Urothelium cell line (cell line): ENCODE measurements around the gene CPSF7.
A peak's percentile ranks its signal among the peaks of the same experiment; 100 is the strongest.
"Not testable (repeated sequence)": the region's sequence is repeated elsewhere in the genome, so short reads cannot be mapped to it uniquely, and the experiment has no call there.

ENCODE experiments used
- DNase-seq: peaks from one replicate; pipeline ENCODE4 v3.0.0; 2011; ENCODE audit warnings: low spot score, mixed read lengths
- FAIRE-seq: peaks from 2 replicates; lab custom pipeline; 2011; peaks lifted over from hg19 to GRCh38; lab: Jason Lieb, UNC

The CPSF7 gene

GRCh38 chr11:61445516-61445915 is 15.7 kb upstream of the CPSF7 start:
- FAIRE-seq, result no peak
- DNase-seq, result no peak

DNA sequence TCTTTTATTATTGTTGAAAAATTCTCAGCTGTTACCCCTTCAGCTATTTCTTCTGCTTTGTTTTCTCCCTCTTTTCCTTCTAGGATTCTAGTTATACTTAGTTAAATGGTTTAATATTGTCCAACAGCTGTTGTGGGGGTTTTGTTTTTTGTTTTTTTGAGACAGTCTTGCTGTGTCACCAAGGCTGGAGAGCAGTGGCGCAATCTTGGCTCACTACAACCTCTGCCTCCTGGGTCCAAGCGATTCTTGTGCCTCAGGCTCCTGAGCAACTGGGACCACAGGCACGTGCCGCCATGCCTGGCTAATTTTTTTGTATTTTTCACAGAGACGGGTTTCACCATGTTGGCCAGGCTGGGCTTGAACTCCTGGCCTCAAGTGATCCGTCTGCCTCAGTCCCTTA is 12.8 kb upstream of the CPSF7 start:
- DNase-seq (no peak), FAIRE-seq (no peak)

DNA sequence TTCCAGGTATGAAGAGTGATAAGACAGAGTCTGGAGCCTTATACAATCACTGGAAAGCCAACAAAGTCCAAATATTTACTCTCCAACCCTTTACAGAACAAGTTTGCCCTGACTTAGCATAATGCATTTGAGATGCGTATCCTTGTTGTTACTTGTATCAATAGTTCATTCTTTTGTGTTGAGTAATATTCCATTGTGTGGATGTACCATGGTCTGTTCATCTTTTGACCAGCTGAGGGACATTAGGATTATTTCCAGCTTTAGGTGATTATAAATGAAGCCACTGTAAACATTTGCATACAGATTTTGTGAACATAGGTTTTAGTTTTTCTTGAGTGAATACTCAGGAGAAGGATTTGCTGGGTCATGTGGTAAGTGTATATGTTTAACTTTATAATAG is 9.8 kb upstream of the CPSF7 start:
- FAIRE-seq, result no peak

GRCh38 chr11:61437496-61437895 is 7.7 kb upstream of the CPSF7 start:
- FAIRE-seq (no peak), DNase-seq (no peak)

More for the DNA sequence above, 9.8 kb upstream of the CPSF7 start:
- no peak for DNase-seq

GRCh38 chr11:61430839-61431238 is 1.1 kb upstream of the CPSF7 start:
- DNase-seq, FAIRE-seq: not testable (repeated sequence)

- DNase-seq (peak; percentile 81), FAIRE-seq (no peak)
These were observed 457 bp downstream of the CPSF7 start for GRCh38 chr11:61429346-61429690.

- no peak for FAIRE-seq
- DNase-seq, result no peak
These were observed 4.2 kb downstream of the CPSF7 start for GRCh38 chr11:61425367-61426131.

- no peak for FAIRE-seq
- no peak for DNase-seq
These were observed 7.5 kb downstream of the CPSF7 start for GRCh38 chr11:61422226-61422625.

- no peak for DNase-seq
- FAIRE-seq, result no peak
These were observed 11.6 kb downstream of the CPSF7 start for GRCh38 chr11:61418136-61418535.

DNA sequence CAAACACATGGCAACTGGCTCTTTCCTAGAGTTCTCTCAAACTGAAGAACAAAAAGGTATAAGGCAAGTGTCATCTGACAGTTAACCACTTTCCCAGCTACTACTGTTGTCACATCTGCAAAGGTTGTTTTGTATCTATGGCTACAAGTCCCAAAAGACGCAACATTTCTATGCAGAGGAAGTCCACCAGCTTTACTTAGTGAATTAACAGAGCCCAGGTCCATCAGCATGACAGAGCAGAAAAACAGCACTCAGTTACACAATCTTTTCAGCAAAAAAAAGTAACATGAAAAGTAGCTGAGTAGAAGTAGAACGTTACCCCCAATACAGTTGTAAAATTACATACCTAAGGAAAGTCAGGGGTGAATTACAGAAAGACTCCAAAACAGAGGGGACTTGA is 12.1 kb downstream of the CPSF7 start:
- FAIRE-seq (no peak), DNase-seq (no peak)

DNA sequence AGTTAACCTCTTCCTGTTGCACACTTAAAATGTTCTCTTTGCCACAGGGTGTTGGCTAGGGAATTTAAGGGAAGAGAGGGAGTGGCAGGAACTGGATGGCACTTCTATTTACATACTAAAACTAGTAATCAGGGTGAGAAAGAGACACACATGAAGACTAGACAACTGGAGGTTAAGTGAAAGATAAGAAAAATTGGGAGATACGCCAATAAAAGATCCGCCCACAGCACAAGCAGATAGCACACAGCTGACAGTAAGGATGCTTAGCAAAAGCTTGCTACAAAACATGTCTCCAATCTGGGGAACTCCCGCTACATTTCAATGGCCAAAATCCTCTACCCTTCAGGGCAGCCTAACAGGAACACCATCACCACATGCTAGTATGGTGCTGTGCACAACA is 12.8 kb downstream of the CPSF7 start:
- FAIRE-seq, result no peak
- DNase-seq, result no peak

GRCh38 chr11:61415381-61415780 is 14.4 kb downstream of the CPSF7 start:
- no peak for FAIRE-seq

DNA sequence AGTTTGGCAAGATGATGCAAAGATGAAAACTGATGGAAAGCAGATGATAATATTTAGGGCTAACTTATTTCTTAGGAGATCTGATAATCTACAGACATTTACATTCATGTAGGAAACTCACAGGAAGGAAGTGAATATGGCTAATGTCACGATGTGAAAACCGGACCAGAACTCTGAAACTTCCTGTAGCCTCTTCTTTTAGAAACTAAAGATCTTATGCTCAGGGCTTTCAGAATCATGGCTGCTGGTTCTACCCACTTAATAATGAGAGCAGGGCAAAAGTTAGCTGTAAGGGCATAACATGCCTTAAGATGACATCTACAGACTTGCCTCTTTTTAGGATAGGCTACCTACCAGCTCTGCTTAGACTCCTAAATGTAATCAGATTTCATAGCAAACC is 15.2 kb downstream of the CPSF7 start:
- no peak for DNase-seq
- FAIRE-seq, result no peak

More at GRCh38 chr11:61415381-61415780, 14.4 kb downstream of the CPSF7 start:
- DNase-seq, result no peak

GRCh38 chr11:61413496-61413895 is 16.3 kb downstream of the CPSF7 start:
- FAIRE-seq (no peak), DNase-seq (no peak)

DNA sequence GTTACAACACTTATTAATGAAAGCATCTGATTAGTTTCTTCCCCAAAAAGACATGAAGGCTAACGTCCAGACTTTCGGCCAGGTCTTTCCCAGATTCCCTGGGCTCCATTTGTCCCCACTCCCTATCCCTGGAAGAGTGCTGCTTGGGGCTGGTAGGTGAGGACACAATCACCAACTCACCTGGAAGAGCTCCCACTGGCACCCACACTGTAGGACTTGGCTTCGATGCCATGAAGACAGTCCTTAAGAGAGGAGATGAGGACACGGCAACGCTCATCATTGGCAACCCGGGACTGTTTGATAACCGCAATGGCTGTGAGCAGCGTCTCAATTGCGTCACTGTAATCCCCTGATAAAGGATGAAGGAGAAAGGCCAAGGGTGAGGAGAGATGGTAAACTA is 18.2 kb downstream of the CPSF7 start:
- FAIRE-seq, result no peak
- no peak for DNase-seq

GRCh38 chr11:61406991-61407728 is 22.6 kb downstream of the CPSF7 start:
- DNase-seq, result no peak
- no peak for FAIRE-seq

- FAIRE-seq (no peak), DNase-seq (no peak)
These were observed 23.7 kb downstream of the CPSF7 start for GRCh38 chr11:61406067-61406466.

GRCh38 chr11:61404641-61405040 is 25.1 kb downstream of the CPSF7 start:
- FAIRE-seq, result no peak
- DNase-seq, result no peak

- no peak for FAIRE-seq
- no peak for DNase-seq
These were observed 25.7 kb downstream of the CPSF7 start for GRCh38 chr11:61404103-61404502.

DNA sequence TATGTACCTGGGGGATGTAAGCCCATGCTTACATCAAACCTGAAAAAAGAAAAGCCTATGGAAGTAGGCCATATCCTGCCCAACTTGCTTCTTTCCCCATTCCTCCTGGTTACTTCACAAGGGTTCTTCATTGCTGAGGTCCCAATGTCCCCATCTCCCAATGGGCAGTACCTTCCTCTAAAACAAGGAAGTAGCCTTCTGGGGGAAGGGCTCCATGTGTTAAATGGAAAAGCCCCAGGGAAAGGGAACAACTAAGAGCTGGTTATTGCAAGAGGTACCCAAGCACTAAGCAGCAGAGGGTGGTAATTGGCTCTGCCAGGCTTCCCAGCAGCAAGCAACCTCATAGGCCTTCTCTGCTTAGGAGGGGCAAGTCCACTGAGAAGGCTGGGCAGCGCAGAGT is 26.1 kb downstream of the CPSF7 start:
- FAIRE-seq, result no peak
- DNase-seq, result no peak

GRCh38 chr11:61401573-61401972 is 28.2 kb downstream of the CPSF7 start:
- FAIRE-seq (no peak), DNase-seq (no peak)

- DNase-seq (no peak), FAIRE-seq (no peak)
These were observed 28.6 kb downstream of the CPSF7 start for GRCh38 chr11:61401173-61401572.
